Measurements from ENCODE around the gene HDHD5.

- no peak for TF ChIP-seq EZH2phosphoT487 (IDR thresholded peaks at IDR 0.05; ENCODE audit: low read depth)
- TF ChIP-seq, protein P1, sequence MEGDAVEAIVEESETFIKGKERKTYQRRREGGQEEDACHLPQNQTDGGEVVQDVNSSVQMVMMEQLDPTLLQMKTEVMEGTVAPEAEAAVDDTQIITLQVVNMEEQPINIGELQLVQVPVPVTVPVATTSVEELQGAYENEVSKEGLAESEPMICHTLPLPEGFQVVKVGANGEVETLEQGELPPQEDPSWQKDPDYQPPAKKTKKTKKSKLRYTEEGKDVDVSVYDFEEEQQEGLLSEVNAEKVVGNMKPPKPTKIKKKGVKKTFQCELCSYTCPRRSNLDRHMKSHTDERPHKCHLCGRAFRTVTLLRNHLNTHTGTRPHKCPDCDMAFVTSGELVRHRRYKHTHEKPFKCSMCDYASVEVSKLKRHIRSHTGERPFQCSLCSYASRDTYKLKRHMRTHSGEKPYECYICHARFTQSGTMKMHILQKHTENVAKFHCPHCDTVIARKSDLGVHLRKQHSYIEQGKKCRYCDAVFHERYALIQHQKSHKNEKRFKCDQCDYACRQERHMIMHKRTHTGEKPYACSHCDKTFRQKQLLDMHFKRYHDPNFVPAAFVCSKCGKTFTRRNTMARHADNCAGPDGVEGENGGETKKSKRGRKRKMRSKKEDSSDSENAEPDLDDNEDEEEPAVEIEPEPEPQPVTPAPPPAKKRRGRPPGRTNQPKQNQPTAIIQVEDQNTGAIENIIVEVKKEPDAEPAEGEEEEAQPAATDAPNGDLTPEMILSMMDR (IDR thresholded peaks at IDR 0.05; ENCODE audit: low read depth, low read length), result no peak
Measured at GRCh38 chr22:17097062-17097461, 62.0 kb downstream of the HDHD5 start.
